Gastroesophageal sphincter (tissue), 3 donors: Measurements from ENCODE around the gene KCNIP3.

Experiments
- CTCF ChIP-seq, 4 experiments: fragments of 200-600 bp in 2 of 4; fragments of 450-650 bp in 2 of 4; sonication (generic) in 1 of 4; IDR thresholded peaks; one replicate each; pipeline ENCODE4 v1.5.1; 2017 to 2019; ENCODE audit warnings: antibody characterized with exemption in 4 of 4, mild to moderate bottlenecking in 2 of 4, moderate library complexity in 2 of 4
- EP300 ChIP-seq: sonication (generic); formaldehyde crosslinking; IDR thresholded peaks from one replicate; pipeline ENCODE4 v1.6.1; 2017; ENCODE audit warnings: antibody characterized with exemption, mild to moderate bottlenecking
- POLR2A ChIP-seq, 2 donors: fragments of 450-650 bp; IDR thresholded peaks; one replicate each; pipeline ENCODE4 v1.6.1; 2017; ENCODE audit warnings: antibody characterized with exemption in 2 of 2, mild to moderate bottlenecking in 2 of 2, moderate library complexity in 1 of 2
- POLR2AphosphoS5 ChIP-seq: sonication (generic); formaldehyde crosslinking; IDR thresholded peaks from one replicate; pipeline ENCODE4 v1.6.1; 2017; ENCODE audit warnings: antibody characterized with exemption

- no peak for TF ChIP-seq CTCF (IDR thresholded peaks at IDR 0.05)
- TF ChIP-seq POLR2A (IDR thresholded peaks at IDR 0.05) = no peak
- TF ChIP-seq POLR2AphosphoS5 = no peak
- no peak for TF ChIP-seq EP300
Observed at GRCh38 chr2:95261602-95262001, 35.5 kb upstream of the KCNIP3 start.
